ENCODE data around the gene CABP1.
"Not testable (repeated sequence)": the region's sequence is repeated elsewhere in the genome, so short reads cannot be mapped to it uniquely, and the experiment has no call there.

Gene CABP1

DNA sequence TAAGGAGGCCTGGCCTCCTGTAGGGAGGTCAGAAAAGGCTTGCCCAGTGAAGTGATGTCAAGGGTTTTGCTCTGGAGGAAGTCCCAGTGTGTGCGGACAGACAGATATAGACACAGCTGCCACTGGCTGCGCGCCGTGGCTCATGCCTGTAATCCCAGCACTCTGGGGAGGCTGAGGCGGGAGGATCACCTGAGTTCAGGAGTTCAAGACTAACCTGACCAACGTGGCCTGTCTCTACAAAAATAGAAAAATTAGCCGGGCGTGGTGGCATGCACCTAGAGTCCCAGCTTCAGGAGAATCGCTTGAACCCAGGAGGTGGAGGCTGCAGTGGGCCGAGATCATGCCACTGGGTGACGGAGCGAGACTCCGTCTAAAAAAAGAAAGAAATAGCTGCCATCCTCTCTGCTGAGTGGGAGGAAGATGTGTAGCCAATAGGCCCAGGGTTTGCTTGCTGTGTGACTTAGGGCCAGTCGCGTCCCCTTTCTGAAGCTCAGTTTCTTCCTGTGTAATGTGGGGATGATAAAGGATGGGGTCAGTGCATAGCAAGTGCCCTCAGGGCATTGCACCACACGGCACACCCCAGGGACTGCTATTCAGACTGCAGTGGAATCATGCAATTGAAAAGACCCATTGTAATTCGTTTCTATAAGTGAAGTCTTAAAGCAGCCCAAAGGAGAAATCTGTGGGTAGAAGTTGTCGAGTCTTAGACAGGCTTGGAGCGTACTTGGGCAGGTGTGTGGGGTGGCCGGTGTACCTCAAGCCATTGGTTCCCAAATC lies 27.9 kb downstream of the CABP1 start:
- H3K27ac ChIP-seq, result no peak overlapping the region
- DNase-seq, result no peak
- in situ Hi-C loops (cut with HindIII; ENCODE audit: low pct_ligation_motif_present, low sequenced_read_pairs), result no loop called here
- no peaks in the 10 kb centered on the region for H3K27me3 ChIP-seq (replicated peaks)
- no peaks in the 10 kb centered on the region for H3K36me3 ChIP-seq (replicated peaks)
- no peak overlapping the region for H3K4me3 ChIP-seq (ENCODE audit: low read depth, low read length)
- TF ChIP-seq, protein P1, sequence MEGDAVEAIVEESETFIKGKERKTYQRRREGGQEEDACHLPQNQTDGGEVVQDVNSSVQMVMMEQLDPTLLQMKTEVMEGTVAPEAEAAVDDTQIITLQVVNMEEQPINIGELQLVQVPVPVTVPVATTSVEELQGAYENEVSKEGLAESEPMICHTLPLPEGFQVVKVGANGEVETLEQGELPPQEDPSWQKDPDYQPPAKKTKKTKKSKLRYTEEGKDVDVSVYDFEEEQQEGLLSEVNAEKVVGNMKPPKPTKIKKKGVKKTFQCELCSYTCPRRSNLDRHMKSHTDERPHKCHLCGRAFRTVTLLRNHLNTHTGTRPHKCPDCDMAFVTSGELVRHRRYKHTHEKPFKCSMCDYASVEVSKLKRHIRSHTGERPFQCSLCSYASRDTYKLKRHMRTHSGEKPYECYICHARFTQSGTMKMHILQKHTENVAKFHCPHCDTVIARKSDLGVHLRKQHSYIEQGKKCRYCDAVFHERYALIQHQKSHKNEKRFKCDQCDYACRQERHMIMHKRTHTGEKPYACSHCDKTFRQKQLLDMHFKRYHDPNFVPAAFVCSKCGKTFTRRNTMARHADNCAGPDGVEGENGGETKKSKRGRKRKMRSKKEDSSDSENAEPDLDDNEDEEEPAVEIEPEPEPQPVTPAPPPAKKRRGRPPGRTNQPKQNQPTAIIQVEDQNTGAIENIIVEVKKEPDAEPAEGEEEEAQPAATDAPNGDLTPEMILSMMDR (IDR thresholded peaks at IDR 0.05; ENCODE audit: low read depth, low read length, missing control alignments), result no peak

DNA sequence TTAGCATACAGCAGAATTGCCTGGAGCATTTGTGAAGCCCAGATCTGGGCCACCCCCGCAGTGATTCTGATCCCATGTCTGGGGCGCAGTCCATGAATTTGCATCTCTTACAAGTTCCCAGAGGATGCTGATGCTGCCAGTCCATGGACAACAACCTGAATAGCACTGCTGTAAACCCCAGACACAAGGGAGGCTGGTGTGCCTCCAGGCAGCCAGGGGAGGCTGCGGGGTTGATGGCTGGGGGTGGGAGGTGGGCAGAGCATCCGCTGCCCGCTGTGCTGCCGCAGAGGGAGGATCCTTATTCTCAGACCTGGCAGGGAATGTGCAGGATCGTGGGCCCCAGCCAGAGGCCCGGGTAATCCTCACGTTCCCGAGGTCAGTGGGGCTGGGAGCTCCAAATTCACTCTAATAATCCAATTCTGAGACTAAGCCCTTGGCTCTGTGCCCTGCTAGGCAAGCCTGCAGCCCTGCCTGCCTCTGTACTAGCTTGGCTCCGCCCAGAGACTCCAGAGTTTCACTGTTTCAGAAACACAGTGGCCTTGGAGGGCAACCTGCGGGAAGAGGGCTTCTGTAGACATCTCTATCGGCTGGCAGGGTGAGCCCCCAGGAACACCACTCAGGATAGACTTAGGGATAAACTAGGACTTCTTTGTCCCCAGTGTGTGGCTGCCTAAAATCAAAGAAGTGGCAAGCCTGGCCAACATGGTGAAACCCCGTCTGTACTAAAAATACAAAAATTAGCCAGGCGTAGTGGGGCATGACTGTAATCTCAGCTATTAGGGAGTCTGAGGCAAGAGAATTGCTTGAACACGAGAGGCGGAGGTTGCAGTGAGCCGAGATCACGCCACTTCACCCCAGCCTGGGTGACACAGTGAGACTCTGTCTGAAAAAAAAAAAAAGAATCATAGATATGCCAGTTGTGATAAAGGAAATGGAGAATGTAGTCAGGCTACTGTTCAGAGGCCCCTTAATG lies 28.7 kb downstream of the CABP1 start:
- in situ Hi-C loops (cut with HindIII; ENCODE audit: low pct_ligation_motif_present, low sequenced_read_pairs), result no loop called here
- no peak for DNase-seq
- H3K27ac ChIP-seq, result no peak overlapping the region
- no peaks in the 10 kb centered on the region for H3K36me3 ChIP-seq (replicated peaks)
- H3K27me3 ChIP-seq (replicated peaks), result no peaks in the 10 kb centered on the region
- TF ChIP-seq, protein P1 (IDR thresholded peaks at IDR 0.05; ENCODE audit: low read depth, low read length, missing control alignments), result no peak
- H3K4me3 ChIP-seq (ENCODE audit: low read depth, low read length), result no peak overlapping the region

DNA sequence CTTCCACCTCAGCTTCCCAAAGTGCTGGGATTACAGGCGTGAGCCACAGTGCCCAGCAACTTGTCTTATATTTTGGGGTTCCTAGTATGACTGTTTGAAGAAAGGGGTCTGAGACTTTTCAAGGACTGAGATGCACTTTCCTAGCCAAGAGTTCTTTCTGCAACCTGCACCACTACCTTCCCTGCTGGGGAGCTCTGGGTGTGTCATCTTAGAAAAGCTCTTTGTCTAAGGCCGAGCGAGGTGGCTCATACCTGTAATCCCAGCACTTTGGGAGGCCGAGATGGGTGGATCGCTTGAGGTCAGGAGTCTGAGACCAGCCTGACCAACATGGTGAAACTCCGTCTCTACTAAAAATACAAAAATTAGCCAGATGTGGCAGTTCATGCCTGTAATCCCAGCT lies 29.8 kb downstream of the CABP1 start:
- H3K27ac ChIP-seq; H3K36me3 ChIP-seq (replicated peaks); H3K27me3 ChIP-seq (replicated peaks); in situ Hi-C loops (cut with HindIII; ENCODE audit: low pct_ligation_motif_present, low sequenced_read_pairs); H3K4me3 ChIP-seq (ENCODE audit: low read depth, low read length); DNase-seq: not testable (repeated sequence)

DNA sequence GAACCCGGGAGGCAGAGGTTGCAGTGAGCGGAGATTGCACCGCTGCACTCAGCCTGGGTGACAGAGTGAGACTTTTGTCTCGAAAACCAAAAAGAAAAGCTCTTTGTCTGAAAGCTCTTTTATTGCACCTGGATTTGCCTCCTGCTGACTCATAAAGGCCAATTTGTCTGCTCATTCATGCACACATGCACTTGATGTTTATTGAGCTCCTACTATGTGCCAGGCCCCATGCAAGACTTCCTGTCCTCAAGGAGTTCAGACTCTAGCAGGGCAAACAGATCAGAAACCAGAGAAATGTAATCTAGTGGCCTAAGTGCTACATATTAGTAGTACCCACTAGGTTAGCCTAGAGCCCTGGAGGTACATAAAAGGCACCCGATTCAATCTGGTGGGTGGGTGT lies 30.2 kb downstream of the CABP1 start:
- Histone ChIP-seq H3K4me3 (ENCODE audit: low read depth, low read length) (no peak overlapping the region), H3K27ac (no peak overlapping the region), H3K36me3 (replicated peaks) (no peaks in the 10 kb centered on the region), H3K27me3 (replicated peaks) (no peaks in the 10 kb centered on the region)
- no peak for DNase-seq
- in situ Hi-C loops (cut with HindIII; ENCODE audit: low pct_ligation_motif_present, low sequenced_read_pairs), result no loop called here
- TF ChIP-seq, protein P1 (IDR thresholded peaks at IDR 0.05; ENCODE audit: low read depth, low read length, missing control alignments), result no peak

DNA sequence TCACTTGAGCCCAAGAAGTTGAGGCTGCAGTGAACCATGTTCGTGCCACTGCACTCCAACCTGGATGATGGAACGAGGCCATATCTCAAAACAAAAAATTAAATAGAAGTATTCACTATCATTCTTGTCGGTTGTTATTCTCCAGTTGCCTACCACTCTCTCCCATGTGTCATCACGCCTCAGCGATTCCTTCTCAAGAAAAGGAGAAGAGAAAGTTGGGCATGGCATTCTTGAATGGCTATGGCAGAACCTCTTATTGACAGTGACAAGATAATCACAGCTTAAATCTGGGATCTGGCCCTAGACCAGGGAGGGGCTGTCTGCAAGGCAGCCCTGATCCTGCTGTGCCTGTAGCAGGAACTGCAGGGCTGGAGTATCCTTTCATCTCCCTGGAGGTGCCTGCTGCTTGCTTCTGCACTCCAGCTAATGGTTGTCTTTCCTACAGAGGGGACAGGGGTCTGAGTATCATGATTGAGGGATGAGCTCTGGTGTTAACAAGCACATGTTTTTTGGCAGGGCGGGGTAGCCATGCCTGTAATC lies 33.7 kb downstream of the CABP1 start:
- in situ Hi-C loops (cut with HindIII; ENCODE audit: low pct_ligation_motif_present, low sequenced_read_pairs), result no loop called here
- Histone ChIP-seq H3K27me3 (replicated peaks) (no peaks in the 10 kb centered on the region), H3K27ac (no peak overlapping the region), H3K36me3 (replicated peaks) (no peaks in the 10 kb centered on the region), H3K4me3 (ENCODE audit: low read depth, low read length) (no peak overlapping the region)
- no peak for DNase-seq
- TF ChIP-seq, protein P1 (IDR thresholded peaks at IDR 0.05; ENCODE audit: low read depth, low read length, missing control alignments), result no peak

All from brain microvascular endothelial cell (primary cell).